NCI-H82 treated with DMSO at 0.1 percent for 48 hours (cell line): ENCODE measurements around the gene ACTL8.

Experiments used
- DNase-seq: peaks from one replicate; lab custom pipeline; 2025; ENCODE audit not compliant: unreplicated experiment; lab: John Stamatoyannopoulos, UW

ACTL8 gene

DNA sequence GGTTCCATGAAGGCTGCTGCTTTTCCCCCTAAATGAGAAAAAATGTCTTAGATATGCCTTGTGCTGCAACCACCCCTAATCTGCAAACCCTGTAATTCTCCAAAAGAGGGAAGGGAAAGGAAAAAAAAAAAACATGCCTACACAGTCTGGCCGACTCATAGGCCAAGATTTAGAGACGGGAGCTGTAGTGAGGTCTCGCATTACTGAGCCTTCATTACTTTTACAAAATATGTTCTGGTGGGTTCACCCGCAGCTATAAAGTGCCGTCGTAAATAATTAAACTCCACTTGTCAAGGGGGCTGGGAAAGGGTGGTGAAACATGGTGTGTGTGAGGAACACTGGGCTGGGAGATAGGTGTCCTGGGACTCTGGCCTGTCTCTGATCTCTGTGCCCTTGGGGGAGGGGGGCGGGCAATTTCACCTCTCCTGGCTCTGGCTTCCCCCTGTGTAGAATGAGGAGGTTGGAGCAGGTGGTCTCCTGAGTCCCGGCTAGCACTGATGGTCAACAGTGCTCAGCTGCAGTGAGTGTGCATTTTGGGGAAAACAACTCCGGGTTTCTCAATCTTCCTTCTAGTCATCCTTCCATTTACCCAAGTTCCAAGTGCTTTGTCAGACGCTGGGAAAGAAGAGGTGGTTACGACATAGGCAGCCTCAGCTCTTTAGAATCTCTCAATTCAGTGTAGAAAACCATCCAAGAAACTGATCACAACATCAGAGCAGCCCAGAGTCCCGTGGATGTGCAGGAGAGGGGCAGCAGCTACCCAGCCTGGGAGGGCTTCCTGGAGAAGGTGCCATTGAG, 82.3 kb downstream of the ACTL8 start:
- no peak for DNase-seq

DNA sequence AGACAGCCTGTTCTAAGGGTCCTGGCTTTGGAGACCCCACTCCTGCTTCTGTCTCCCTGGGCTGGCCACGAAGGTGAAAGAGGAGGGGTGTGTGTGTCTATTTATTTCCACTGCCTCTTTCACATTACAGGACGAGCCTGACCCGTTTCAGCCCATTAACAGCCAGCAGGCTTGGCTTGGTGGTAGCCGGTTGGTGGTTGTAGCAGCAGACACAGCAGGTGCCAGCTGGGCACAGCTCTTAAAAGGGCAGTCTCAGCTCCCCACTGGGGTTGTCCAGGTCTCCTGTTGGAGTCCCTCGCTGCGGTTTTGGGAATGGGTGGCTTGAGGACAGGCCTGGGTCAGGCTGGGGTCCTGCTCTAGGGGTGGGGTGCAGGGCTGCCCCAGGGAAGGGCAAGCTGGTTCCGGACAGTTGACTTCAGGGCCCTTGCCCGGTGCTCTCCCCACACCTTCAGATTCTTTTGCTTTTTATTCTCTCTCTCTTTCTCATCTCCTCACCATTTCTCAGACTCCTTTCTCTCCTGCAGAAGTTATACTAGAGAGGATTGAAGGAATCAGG, 84.6 kb downstream of the ACTL8 start:
- no peak for DNase-seq

DNA sequence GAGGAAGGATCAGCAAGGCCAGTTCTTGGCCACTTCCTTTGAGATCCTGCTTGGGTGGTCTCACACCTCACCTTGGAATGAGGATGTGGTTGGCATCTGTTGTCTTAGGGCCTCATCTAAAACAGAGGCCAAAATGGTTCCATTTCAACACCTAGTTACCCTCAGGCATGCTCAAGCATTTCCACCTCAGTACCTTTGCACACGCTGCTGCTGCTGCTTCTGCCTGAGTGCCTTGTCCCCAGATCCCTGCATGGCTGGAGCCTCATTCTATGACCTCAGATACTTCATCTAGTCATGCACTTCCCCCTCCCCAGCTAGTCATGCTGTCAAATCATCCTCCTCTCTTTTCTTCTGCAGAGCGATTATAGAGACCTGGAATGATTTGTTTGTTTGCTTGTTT, 86.8 kb downstream of the ACTL8 start:
- no peak for DNase-seq

DNA sequence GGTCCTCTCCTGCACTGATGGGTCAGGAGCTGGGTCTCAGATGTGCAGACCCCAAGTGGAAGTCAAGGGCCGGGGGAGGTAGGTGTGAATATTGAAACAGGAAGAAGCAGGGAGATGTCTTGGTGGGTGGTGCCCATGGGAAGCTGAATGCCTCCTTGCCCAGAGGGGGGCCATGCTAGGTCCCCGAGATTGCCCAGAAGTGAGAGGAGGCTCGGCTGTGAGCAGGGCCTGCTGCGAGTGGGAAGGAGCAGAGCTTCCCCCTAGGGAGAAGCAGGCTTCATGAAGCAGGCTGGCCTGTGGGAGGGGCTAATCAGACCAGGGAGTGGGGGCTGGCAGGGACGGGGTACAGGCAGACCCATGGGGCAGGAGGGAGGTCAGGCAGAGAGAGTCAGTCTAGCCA, 87.6 kb downstream of the ACTL8 start:
- DNase-seq: no peak

DNA sequence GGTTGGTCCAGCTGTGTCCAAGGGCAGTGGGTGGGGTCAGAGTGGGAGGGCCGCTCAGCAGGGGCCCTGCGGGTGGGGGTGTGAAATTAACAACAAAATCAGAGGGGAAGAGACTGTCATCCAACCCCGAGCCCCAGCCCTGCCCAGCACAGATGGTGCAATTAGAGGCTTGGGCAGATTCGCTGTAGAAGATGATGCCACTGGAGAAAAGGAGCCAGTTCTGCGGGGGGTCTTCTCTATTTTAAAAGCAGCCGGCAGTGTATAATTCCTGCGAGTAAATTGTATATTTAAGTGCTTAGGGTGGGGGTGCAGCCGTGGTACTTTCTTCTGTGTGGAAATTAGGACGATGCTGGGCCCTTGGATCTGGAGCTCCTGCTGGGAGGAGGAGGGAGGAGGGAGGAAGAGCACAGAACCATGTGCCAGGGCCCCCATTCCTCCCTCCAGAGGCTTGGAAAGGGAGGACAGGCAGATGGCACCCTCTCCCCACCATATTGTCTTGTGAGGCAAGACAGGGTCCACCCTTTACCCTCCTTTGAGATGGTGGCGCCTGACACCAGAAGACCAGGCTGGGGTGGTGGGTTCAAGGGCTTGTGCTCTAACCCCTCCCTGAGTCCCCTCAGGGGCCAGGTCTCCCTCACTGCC, 89.2 kb downstream of the ACTL8 start:
- no peak for DNase-seq

DNA sequence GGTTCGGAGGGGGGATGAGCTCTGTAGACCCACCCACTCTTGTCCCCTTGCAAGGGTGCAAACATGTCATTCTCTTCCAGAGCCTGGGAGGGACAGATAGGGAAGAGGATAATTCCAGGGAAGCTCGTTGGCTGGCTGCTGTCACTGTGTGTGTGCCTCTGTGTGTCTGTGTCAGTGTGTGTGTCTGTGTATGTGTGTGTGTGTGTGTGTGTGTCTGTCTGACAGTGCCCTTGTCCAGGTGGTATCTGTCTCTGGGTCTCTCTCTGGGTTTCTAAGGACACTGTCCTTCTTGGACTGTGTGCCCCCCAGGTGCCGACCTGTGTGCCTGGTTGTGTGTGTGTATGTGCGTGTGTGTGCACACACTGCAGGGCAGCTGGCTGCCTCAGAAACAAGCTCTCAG, 90.5 kb downstream of the ACTL8 start:
- no peak for DNase-seq

DNA sequence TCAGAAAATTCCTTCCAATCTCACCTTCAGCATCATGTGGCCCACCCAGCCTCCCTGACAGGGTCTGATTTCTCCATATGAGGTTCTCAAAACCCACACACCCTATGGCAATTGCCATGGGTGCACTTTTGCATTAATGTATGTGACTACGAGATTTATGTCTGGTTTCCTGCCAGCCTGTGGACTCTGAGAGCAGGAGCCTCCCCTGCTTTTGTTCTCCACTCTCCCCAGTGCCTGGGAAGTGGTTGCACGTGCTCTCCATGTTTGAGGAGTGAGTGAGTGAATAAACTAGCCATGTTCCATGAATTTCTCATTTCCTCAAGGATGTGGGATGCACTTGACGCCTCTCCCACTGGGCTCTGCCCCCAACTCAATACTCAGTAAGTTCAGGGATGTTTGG, 91.2 kb downstream of the ACTL8 start:
- DNase-seq: no peak

DNA sequence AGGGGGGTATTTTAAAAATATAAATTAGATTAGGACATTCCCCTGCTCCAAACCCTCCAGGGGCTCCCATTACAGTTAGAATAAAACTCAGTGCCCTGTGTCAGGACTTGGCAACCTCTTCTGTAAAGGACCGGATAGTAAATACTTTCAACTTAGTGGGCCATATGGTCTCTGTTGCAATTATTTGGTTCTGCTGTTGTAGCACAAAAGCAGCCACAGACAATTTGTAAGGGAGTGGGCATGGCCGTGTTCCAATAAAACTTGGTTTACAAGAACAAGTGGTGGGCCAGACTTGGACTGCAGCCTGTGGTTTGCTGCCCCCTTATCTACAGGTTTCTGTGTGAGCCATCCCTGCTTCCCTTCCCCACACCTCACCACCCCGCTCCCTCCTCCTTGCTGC, 92.0 kb downstream of the ACTL8 start:
- no peak for DNase-seq

DNA sequence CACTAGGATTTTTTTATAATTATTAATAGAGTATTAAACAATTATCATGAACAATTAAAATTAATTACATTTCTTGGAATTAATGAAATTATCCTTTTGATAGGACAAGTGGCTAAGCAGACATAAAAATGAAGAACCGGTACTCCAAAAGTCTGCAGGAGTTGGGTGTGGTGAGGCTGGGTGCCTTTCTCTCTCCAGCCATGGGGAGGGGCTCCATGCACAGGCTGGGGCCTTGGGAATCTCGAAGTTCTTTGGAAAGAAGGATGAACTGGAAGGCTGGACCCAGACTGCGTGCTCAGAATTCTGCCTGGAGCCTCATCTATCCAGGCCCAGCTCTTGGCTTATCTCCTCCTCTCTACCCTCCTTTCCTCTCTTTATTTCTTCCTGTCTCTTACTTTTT, 94.1 kb downstream of the ACTL8 start:
- no peak for DNase-seq

DNA sequence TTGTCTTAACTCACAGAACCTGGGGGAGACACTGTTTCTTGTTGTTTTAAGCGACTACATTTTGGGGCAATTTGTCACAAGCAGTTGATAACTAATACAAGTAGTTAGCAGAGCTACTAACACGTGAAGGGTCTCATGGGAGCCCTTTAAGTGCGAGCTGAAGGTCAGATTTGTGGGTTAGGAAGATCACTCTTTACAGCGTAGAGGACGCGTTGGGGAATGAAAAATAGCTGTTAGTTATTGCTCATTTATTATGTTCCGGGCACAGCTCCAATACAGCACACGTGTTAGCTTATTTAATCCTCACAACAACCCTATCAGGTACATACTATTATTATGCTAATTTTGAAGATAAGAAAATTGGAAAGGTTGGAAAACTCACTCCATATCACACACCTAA, 95.9 kb downstream of the ACTL8 start:
- DNase-seq: no peak

DNA sequence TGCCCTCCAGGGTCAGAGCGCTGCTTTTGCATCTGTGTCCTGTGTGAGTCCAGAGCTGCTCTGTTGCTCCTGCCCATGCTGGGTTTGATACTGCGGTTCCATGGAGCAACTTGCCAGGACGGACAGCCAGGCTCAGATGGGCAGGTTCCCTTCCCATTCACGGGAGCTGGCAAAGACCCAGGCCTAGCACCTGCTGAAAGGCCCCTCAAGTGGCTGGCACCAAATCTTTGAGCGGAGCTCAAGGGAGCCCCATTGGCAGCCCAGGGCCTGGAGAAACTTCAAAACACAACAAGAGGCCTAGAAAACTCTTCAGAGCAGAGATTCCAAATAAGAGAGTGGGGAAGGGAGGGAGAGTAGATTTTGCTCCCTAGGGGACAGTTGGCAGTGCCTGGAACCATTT, 97.2 kb downstream of the ACTL8 start:
- DNase-seq: no peak

DNA sequence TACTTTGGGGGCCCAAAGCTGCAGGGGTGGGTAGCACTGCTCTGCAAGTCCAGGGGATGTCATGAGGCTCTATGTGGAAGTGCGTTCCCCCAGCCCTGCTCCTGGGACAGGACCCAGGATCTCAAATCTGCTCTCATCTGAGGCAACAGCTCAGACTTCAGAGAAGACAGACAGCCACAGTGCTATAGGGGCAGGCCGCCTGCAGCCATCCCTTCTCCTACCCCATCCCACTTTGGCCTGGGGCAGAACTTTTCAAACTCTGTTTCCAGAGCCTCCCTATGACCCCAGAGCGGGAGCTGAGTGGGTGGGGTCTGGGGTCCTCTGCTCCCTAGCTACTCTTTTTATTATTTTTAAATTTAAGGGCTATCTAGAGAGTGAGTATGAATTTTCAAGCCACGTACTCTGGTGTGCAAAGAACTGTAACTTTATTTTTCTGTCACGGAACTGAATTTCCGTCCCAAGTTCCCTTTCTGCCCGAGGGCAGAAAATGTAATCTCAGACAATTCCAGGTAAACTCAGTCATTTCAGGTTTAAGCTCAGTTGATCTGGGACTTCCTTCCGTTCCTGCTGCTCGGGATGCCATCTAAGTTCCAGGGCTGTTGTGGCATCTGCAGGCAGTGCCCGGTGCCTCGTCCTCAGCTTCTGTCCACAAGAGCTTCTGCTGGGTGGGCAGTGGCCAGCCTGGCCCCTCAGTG, 98.3 kb downstream of the ACTL8 start:
- no peak for DNase-seq

DNA sequence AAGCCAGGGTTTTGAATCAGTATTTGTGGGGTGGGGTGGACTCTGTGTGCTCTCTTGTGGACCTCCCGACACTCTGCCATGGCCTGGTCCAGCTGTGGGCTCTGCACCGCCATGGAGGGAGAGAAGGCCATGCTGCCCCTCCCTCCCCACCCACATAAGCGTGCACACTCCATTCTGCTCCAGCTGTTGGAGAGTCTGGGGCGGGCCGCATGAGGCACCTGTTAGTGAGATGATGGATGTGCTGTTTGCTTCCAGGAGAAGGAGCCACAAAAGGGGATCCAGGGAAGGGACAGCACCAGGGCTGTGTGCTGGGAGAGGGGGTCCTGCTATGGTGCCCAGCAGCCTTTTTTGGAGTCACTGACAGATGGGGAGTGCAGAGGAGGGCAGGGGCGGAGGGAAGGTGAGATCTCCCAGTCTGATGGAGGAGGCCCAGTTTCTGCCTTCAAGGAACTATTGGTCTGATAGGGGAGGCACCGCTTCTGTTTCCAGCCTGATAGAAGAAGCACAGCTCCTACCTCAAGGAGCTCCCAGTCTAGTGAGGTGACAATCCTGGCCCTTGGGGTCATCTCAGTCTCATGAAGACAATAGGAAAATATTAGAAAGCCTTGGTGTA, 101.5 kb downstream of the ACTL8 start:
- no peak for DNase-seq

DNA sequence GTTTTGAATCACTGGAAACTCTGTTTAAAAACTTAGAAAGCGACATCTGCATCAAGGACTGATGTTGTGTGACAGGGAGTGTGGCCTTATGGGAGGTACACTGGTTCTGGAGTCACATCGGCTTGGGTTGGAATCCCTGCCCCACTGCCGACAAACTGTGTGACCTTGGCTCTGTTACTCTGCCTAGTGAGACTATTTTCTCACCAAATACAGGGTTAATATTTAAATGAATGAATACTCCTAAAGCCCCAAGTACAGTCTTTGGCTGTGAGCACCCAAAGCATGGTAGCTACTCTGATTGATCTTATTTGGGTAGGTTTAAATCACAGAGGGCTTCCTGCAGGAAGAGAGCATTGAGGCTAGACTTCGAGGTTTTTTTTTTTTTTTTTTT, 102.0 kb downstream of the ACTL8 start:
- DNase-seq: no peak

DNA sequence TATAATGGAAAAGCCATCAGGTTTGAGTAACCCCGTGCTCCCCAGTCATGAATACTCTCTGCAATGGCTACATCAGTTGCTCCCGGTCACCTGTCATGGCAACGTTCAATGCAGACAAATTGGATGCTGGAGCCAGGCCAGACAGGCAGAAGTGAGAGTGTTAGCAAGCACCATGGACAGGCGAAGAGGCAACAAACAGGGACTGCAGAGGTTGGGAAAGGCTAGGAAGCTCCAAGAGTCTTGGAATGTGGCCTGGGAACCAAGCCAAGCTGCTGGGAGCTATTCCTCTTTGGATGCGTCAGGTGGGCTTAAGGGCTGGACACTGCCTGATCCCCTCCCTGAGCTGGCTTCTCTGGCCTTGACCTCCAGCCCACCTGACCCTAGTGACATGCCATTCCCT, 102.9 kb downstream of the ACTL8 start:
- no peak for DNase-seq

DNA sequence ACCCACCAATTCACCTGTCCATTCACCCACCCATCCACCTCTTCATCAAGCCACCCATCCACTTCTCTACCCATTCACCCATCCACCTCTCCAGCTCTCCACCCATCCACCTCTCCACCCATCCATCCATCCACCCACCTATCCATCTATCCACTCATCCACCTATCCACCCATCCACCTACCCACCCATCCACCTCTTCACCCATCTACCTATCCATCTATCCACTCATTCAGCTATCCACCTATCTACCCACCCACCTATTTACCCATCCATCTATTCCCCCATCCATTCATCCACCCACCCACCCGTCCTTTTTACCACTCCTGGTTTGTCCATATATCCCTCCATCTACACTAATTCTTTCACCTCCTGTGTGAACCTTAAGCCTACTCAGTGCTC, 105.7 kb downstream of the ACTL8 start:
- DNase-seq: no peak

DNA sequence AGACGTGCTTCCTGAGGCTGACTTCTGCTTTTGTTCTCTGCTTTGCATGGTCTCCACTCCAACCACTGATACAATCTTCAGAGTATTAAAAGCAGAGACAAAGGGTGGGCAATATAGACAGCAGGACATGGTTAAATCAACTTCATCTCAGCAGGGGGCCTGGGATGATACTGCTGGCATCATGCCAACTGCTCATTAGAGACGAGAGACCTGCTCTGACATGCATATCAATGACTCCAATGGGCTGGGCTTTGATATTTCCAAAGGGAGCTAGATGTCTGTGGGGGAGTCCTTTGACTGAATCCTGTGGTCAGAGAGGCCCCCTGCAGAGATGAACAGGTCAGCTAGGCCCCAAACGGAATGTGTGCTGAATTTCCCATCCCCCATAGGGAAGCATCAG, 106.6 kb downstream of the ACTL8 start:
- no peak for DNase-seq

DNA sequence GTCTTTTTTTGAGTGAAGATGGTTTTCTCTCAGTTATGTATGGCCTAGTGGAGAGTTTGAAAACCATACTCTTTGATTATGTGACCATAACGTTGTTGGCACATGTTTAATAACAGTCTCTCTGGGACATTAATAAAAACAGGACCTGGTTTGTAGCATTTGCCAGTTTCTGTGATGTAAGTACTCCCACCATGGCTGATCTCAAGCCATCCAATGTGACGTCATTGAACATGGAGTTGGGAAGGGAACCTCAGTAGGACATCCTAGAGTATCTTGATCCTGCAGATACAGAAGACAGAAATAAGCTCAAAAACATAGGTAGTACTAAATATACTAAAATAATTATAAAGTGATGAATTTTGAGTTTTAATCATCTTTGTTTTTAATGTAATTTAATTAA, 107.0 kb downstream of the ACTL8 start:
- no peak for DNase-seq

DNA sequence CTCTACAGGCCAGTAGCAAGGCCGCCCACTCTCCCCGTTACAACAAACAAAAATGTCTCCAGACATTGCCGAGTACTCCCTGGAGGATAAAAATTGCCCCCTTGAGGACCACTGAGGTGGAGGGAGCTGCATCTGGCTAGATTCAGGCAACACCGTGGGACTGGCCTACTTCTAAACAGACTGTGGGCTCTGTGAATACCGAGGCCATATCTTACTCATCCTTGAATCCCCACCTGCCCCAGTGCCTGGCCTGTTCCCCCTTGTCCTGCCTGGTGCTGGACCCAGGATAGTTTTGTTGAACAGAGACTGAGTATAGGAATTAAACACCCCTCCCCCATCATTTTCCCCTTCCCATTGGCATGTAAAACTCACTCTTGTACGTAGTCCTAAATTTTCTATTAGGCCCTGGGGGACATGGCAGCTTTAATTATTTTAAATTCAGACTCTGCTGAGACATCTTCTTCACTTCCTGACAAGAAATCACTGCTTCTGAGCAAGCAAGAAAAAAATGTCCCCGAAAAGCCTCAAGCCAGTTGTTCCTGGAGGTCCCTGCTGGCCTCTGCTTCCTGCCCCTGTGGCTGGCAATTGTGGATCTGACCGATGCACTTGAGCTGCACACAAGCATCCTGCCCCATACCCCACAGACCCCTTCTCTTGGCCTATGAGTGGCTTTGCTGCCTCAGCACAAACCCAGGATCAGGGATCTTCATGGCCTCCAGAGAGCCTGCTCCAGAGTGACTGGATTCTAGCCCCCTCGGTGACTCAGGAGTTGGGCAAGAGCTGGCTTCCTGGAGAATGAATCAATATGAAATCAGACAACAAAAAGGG, 111.0 kb downstream of the ACTL8 start:
- no peak for DNase-seq

DNA sequence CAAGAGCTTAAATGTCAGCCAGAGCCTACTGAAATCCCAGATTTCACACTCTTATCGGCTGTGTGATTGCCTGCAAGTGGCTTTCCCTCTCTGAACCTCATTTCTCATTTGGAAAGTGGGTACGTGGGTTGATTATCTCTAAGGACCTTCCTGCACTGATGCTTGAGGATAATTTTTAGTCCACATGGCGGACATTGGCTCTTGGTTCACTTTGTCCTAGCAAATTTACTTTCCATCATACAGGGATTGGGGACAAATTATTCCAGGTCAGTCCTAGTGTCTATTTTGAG, 111.6 kb downstream of the ACTL8 start:
- DNase-seq: no peak

DNA sequence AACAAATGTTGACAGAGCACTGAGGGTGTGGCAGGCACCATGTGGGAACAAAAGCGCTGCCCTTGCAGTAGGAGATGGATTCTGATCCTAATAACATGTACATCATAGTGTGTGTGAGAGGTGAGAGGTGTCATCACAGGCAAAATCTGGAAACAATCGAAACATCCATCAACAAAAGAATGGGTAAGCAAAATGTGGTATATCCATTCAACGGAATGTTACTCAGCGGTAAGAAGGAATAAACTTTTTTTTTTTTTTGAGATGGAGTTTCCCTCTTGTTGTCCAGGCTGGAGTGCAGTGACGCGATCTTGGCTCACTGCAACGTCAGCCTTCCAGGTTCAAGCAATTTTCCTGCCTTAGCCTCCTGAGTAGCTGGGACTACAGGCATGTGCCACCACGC, 112.3 kb downstream of the ACTL8 start:
- no peak for DNase-seq
